MM.1S (cell line): ENCODE results near the gene ADGRL1.

Experiments
- EZH2 ChIP-seq: fragments of 300-600 bp; sonication (generic); optimal IDR thresholded peaks from 2 replicates; pipeline ENCODE3; 2017; ENCODE audit warnings: low read depth, mild to moderate bottlenecking, antibody characterized with exemption, low read length, mixed read lengths
- TF ChIP-seq, protein P1 (sequence below): fragments of 300-600 bp; sonication (generic); IDR thresholded peaks from 2 replicates; pipeline ENCODE4 v1.5.1; 2016; ENCODE audit warnings: antibody characterized with exemption, low read length, mixed read lengths

- TF ChIP-seq, protein P1, sequence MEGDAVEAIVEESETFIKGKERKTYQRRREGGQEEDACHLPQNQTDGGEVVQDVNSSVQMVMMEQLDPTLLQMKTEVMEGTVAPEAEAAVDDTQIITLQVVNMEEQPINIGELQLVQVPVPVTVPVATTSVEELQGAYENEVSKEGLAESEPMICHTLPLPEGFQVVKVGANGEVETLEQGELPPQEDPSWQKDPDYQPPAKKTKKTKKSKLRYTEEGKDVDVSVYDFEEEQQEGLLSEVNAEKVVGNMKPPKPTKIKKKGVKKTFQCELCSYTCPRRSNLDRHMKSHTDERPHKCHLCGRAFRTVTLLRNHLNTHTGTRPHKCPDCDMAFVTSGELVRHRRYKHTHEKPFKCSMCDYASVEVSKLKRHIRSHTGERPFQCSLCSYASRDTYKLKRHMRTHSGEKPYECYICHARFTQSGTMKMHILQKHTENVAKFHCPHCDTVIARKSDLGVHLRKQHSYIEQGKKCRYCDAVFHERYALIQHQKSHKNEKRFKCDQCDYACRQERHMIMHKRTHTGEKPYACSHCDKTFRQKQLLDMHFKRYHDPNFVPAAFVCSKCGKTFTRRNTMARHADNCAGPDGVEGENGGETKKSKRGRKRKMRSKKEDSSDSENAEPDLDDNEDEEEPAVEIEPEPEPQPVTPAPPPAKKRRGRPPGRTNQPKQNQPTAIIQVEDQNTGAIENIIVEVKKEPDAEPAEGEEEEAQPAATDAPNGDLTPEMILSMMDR, result no peak
- TF ChIP-seq EZH2, result no peak
Measured at GRCh38 chr19:14181906-14182305, 24.1 kb downstream of the ADGRL1 start.
